Coronary artery (tissue), 2 donors: ENCODE measurements around the gene MAML3.

Source experiments
- DNase-seq: peaks from one replicate; pipeline ENCODE4 v3.0.0-alpha.2; 2017; ENCODE audit warnings: low spot score
- H3K27ac ChIP-seq, 2 donors: fragments of 200-600 bp; sonication (generic); one replicate each; pipeline ENCODE4 v1.5.1; 2016 to 2019
- H3K4me3 ChIP-seq: fragments of 200-600 bp; sonication (generic); 2 replicates; pipeline ENCODE4 v1.5.1; 2016; ENCODE audit warnings: mild to moderate bottlenecking, moderate library complexity
- CTCF ChIP-seq: fragments of 200-600 bp; sonication (generic); IDR thresholded peaks from one replicate; pipeline ENCODE4 v1.5.1; 2019; ENCODE audit warnings: antibody characterized with exemption

The MAML3 gene

GRCh38 chr4:139893801-139894200, 260.2 kb downstream of the MAML3 start:
- Histone ChIP-seq H3K4me3 (no peak overlapping the region), H3K27ac (no peak overlapping the region)
- TF ChIP-seq CTCF, result no peak
- no peak for DNase-seq

- Histone ChIP-seq H3K27ac (no peak overlapping the region), H3K4me3 (no peak overlapping the region)
- no peak for DNase-seq
- no peak for TF ChIP-seq CTCF
These were observed 260.8 kb downstream of the MAML3 start for GRCh38 chr4:139892973-139893736.

GRCh38 chr4:139890816-139891215, 263.2 kb downstream of the MAML3 start:
- Histone ChIP-seq H3K4me3 (no peak overlapping the region), H3K27ac (no peak overlapping the region)
- no peak for DNase-seq
- no peak for TF ChIP-seq CTCF

- Histone ChIP-seq H3K27ac (no peak overlapping the region), H3K4me3 (no peak overlapping the region)
- DNase-seq, result no peak
- no peak for TF ChIP-seq CTCF
These were observed 264.1 kb downstream of the MAML3 start for GRCh38 chr4:139889901-139890300.

- no peak for DNase-seq
- TF ChIP-seq CTCF, result no peak
- Histone ChIP-seq H3K27ac (no peak overlapping the region), H3K4me3 (no peak overlapping the region)
These were observed 264.7 kb downstream of the MAML3 start for GRCh38 chr4:139889264-139889663.

GRCh38 chr4:139887962-139888735, 265.8 kb downstream of the MAML3 start:
- no peak for TF ChIP-seq CTCF
- H3K27ac ChIP-seq, result no peak overlapping the region
- no peak overlapping the region for H3K4me3 ChIP-seq
- no peak for DNase-seq
